Sigmoid colon (tissue), 4 donors: ENCODE data around the gene EXOC6B.

Experiments
- CTCF ChIP-seq, 4 experiments: fragments of 450-650 bp in 3 of 4; fragments of 200-600 bp in 1 of 4; IDR thresholded peaks; one replicate each; pipeline ENCODE4 v1.5.1; 2016 to 2019; ENCODE audit warnings: antibody characterized with exemption in 4 of 4, mild to moderate bottlenecking in 3 of 4, moderate library complexity in 2 of 4
- POLR2A ChIP-seq, 2 donors: fragments of 450-650 bp; IDR thresholded peaks; one replicate each; pipeline ENCODE4 v1.6.1; 2016; ENCODE audit warnings: antibody characterized with exemption in 2 of 2, mild to moderate bottlenecking in 2 of 2, moderate library complexity in 2 of 2
- POLR2AphosphoS5 ChIP-seq, 4 donors: sonication (generic); formaldehyde crosslinking; IDR thresholded peaks; one replicate each; pipeline ENCODE4 v1.6.1; 2017; ENCODE audit warnings: antibody characterized with exemption in 4 of 4

GRCh38 chr2:72813841-72814240 lies 12.0 kb downstream of the EXOC6B start:
- no peak for TF ChIP-seq CTCF (IDR thresholded peaks at IDR 0.05)
- TF ChIP-seq POLR2A (IDR thresholded peaks at IDR 0.05) = no peak
- no peak for TF ChIP-seq POLR2AphosphoS5 (IDR thresholded peaks at IDR 0.05)
